Suppressor macrophage treated with lipopolysaccharide for 1 hour (primary cell): ENCODE data around the gene FCN1.

Experiments
- DNase-seq, 3 donors: peaks; one replicate each; pipeline ENCODE4 v3.0.0-alpha.2; 2020 to 2022

FCN1 gene

DNA sequence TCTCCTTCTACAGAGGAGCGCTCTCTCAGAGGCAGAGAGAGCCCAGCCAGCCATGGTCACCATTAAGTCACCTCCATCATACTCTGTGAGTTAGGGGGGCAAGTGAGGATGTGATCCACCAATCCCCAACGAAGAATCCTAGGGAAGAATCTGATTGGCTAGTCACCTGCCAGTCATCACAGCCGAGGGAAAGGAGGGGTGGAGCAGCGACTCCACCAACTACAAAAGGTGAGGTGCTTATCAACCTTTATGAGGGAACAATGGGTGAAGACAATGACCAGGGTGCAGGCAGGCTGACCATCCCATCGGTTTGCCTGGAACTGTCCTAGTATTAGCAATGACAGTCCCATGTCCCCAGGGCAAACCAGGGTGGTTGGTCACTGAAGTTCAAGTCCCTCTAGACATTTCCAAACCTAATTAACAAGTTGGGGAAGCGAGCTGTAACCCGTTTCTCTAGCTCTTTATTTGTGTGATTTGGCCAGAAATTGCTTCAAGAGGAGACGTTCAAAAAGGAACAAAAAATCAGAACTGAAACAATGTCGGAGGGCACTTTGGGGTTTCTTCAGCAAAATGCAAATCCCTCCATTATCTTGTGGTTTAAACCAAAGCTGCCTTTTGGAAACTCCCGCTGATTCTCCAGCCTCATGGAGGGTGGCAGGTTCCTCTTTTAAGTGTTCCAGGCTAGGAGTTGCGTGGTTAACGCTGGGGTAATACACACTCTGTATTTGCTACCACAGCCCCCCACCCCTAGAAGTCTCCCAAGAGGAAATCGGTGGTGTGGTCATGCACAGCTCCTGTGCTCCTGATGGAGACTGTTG, 18.8 kb upstream of the FCN1 start:
- peak; percentile 92 to 97 (median 97) for DNase-seq

DNA sequence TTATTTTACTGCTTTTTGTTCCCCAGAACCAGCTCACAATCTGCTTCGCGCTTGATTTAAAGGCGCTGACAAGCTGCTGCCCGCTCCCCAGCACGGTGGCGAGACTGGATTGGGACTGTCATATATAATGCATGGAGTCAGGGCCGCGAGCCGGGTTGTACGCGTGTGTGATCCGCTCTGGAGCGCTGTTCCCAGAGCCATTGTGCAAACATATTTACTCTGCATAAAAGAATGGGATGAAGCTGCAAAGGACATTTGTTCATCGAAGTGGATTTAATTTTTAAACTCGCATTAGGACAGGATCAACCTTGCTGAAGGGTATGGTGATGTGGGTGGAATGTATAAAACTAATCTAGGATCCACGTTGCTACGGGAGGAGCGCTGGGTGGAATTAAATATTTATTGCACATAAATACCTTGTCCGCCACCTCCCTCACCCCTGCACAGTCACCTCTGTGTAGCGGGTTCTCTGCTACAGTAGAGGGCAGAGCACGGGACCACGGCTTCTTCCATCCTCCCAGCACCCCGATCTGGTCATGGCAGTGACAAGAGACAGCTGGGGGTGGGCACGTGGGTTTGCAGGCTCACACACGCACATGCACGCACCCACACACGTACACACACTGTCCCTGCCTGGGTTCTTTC, 18.1 kb upstream of the FCN1 start:
- DNase-seq: no peak

DNA sequence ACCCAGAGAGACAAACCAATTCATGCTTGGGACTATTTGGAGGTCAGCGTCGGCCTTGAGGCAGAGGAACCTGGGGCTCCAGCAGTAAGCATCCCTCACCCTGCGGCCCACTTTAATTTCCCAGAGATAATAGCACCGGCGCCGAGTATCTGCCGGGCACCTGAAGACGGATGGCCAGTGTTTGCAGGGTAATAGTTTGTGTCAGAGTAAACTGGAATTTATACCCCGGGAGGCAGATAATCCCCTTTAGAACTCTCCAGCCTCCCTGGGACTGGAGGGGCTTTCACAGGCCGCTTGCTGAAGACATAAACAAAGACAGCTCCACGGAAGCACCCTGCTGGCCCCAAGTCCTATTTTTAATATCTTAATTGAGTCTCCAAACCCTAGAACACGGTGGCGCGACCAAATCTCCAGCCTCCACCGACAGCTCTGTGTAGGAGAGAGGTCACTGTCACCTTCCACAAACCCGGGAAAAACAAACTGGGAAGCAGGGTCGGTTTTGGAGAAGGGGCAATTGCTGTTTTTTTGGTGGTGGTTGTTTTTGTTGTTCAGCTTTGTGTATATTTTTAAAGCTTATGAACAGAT, 17.4 kb upstream of the FCN1 start:
- DNase-seq: no peak

DNA sequence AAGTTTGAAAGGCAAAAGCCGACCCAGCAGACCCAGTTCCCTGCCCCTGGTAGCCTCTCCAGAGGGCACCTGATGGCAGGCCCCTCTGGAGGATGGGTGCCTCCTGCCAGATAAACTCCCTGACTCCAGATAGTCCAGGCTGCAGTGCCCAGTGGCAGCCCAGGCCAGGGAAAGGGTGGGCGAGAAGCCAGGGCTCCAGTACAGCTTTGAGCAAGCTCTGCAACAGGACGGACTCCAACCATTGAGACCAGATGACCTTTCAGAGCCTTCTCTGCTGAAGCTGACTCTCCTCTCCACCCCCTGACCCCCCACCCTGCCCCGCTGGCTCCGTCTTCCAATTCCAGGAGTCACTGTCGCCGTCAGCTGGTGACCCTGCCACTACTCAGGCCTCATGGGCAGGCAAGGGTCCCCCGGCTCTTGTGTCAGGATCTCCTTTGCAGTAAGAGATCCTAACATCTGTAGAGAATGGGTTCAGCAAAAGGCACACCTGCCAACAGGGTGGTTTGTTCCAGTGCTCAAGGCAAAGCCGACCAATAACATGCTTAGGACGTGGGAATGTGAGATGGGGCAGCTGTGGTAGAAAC, 15.5 kb upstream of the FCN1 start:
- DNase-seq: no peak

DNA sequence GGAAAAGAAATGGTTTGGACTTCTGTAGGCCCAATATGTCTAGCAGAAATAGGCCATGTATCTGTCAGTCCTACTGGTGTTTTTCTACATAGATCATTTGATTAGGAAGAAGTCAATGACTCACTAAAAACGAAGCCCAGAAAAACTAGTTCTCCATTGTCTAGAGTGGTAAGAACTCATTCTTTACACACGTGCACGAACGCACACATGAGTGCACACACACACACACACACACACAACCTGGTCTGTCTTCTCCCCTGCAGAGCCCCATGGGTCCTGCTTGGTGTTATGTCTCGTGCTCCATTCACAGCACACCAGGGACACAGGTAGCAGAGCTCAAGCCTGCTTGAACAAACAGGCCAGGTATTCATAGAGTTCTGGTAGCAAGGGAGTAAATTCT, 14.9 kb upstream of the FCN1 start:
- DNase-seq: peak in 2 of 3 donors; percentile 63 to 66

DNA sequence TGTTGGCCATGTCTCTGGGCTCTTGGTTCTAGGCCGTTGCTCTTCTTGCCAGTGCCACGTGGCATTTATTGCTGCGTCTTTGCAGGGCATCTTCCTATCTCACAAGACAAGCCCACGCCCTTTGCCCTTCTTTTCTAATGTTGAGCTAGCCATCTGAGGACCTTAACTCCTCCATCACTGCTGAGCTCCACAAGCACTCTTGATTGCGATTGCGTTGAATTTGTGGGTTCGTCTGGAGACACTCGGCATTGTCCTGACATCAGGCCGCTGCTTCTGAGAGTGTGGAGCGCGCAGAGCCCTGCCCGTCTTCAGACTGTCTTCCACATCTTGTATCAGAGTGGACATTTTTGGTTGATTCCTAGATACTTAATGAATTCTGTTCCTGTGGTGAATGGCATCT, 14.5 kb upstream of the FCN1 start:
- DNase-seq: no peak

DNA sequence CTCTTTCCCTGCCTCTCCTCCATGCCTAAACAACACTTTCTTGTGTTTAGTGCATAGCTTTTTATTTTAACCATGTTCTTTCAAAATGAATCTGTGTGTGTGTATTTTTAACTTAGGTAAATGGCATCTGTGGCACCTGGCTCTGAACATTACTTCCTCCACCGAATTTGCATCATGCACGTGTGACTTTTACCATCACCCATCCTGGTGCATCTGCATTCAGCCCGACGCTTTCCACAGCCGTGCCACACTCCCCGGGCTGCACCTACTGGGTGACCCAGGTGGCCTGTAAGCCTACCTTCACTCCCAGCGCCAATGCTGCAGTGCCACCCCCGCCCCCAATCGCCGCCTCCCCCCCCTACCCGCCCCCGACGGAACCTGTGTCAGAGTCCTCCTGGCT, 12.7 kb upstream of the FCN1 start:
- no peak for DNase-seq

DNA sequence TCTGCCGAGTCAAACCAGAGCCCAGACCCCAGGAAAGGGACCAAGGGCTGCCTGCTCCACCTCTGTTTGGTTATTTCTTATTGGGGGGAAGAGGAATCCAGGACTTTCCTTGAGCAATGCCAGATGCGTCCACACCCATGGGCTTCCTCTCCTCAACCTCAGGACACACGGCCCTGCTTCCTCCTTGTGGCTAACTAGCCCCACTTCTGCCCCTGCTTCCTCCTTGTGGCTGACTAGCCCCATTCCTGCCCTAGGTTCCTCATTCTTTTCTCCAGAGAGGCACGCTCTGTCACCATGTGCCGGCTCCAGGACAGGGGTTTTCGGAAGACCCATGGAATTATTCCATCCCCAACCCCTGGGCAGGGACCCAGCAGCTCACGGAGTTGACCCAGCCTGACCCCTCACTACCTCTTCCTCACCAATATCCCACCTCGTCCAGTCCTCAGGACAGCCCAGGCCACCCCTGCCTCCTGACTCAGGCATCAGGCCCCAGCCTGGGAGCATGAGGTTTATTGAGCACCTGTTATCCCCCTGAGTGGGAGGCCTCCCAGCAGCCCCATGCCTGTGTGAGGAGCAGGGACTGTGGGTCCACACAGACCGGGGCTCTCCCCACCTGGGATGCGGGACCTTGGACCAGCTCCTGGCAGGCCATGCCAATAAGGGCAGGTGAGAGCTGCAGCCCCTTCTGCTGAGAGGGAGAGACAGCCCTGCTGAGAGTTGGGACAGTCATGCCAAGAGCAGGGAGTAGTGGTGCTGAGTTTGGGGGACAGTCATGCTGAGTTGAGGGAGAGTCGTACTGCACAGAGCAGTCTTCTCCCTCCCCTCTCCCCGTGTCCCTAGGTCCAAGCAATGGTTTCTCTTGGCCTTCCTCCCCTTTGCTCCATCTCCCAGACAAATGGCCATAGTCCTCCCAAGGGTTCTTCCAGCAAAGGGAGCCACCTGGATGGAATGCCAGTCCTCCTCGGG, 11.8 kb upstream of the FCN1 start:
- DNase-seq: peak; percentile 93 to 96 (median 93)

DNA sequence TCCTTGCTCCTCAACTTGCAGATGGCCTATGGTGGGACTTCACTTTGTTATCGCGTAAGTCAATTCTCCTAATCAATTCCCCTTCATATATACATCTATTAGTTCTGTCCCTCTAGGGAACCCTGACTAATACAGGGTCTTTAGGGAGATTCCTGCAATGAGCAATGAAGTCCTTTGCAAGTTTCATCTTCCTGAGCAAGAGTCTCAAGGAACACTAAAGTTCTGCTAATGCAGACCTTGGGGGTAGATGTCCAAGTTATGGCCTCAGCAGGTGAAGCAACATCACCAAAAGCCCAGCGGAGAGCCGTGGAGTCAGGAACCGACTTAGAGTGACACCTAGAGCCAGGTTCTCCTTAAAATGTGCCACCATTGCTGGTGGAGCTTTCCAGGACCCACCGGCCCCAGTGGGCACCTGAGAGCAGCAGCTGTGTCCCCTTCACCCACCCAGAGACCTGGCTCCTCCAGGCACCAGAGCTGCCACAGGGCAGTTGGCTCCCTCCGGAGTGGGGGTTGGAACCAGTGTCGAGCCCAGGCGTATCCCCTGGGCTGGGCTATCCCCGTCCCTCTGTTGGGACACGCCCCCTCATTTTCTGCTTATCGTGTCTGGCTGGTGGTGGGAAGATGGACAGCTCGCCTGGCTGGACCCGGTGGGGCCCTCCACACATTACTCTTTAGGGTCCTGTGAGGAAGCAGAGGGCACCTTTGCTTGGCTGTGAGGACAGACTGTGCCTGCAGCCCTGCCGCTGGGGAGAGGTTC, 10.9 kb upstream of the FCN1 start:
- peak; percentile 39 to 59 (median 49) for DNase-seq

DNA sequence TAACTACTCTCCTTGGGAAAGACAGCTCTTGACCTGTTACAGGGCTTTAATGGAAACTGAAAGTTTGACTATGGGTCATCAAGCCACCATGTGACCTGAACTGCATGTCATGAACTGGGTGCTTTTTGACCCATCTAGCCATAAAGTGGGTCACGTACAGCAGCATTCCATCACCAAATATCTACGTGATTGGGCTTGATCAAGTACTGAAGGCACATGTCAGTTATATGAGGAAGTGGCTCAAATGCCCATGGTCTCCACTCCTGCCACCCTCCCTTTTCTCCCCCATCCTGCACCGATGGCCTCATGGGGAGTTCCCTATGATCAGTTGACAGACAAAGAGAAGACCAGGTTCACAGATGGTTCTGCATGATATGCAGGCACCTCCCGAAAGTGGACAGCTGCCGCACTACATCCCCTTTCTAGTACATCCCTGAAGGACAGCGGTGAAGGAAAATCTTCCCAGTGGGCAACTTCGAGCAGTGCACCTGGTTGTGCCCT, 7.3 kb upstream of the FCN1 start:
- DNase-seq: peak; percentile 73 to 85 (median 74)

DNA sequence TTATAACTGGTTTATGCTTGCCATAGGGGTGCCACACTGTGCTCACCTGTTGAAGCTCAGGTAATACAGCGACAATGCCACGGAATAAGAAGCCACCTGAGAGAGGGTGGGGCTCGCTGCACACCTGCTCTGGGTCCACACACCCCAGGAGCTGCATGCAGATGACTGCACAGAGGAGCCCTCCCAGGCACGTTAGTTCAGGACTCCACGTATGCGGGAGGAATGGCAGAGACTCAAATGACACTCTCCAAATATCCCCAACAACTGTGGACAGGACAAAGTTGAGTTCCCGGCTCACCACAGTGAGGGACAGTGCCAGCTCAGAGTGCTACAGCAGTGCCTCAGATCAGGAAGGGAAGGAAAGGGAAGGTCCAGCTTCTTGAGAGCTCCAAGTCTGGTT, 5.8 kb upstream of the FCN1 start:
- DNase-seq: no peak

DNA sequence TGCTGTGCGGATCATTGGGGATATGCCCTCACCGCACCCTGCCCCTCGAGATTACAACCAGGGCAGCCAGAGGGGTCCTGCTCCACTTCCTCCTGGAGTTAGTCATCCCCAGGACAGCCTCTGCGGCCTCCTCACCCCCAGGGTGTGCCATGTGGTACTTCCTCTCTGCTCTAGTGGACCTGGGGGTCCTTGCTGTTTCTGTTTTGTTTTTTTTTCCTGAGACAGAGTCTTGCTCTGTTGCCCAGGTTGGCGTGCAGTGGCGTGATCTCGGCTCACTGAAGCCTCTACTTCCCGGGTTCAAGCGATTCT, 5.2 kb upstream of the FCN1 start:
- DNase-seq: peak; percentile 72 to 78 (median 75)

DNA sequence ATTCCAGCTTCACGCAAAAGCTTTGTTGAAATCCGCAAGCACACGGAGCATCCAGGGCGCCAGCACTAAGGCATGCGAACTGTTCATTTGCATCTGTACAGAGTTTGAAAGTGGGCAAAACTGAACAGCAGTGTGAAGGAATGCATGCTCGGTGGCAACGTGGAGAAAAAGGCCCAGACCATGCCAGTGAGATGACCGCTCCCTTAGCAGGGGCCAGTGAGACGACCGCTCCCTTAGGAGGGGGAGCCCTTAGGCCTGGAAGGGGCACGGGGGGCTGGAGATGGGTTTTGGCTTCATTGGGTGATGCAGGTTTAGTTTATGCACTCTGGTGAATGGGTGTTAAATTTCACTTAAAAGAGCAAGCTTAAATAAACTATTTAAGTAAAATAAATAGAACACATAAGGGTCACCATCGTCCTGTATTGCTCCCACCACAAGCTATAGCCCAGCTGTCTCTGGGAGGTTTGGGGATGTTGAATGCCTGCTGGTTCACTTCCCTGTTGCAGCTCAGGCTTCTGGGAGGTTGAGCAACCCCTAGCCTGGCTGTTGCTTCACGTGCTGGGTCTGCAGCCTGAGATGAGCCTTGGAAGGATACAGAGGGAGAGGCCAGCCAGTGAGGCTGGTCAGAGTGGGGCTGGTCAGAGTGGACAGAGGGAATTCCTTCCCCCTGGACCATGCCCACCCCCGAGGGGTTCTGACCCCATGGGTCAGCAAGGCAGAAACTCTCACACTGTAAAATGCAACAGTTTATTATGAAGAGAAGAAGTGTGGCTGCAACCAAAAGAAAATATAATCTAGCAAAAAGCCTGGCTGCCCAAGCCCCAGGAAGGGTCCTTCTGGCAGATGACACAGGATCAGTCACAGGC, 4.6 kb upstream of the FCN1 start:
- peak; percentile 84 to 88 (median 86) for DNase-seq

DNA sequence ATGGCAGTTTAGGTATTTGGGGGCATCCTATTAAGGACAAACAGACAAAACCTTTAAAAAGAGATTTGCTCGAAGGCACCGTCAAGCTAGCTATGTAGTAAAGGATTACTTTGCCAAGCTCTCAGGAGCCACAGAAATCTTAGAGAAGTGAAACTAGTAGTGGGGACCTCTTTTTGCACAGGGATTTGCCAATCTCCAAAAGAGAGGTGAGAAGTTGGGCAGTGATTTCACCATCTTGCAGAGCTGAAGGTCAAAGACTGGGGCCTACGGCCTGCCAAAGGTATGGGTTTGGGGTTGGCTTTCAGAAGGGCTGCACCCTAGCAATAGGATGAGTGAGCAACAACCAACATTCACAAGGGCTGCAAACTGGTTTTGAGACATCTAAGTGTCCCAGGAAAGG, 1.6 kb upstream of the FCN1 start:
- peak; percentile 48 to 66 (median 63) for DNase-seq

DNA sequence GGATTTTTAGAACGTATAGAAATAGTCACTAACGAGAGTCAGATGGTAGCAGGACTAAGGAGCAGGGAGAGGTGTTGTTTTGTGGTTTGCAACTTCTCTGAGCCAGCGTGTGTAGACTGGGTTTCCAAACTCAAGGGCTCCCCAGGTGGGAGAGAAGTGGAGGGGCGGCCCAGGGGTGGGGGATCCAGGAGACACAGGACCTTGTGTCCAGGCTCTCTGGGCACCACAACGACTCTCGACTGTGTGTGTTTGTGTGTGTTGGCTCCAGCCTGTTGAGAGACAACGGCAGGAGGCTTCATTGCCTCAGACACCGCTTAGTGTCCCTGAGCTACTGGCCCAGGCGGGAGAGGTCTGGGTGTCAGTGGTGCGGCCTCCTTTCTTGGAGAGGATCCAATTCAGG, 934 bp upstream of the FCN1 start:
- no peak for DNase-seq

DNA sequence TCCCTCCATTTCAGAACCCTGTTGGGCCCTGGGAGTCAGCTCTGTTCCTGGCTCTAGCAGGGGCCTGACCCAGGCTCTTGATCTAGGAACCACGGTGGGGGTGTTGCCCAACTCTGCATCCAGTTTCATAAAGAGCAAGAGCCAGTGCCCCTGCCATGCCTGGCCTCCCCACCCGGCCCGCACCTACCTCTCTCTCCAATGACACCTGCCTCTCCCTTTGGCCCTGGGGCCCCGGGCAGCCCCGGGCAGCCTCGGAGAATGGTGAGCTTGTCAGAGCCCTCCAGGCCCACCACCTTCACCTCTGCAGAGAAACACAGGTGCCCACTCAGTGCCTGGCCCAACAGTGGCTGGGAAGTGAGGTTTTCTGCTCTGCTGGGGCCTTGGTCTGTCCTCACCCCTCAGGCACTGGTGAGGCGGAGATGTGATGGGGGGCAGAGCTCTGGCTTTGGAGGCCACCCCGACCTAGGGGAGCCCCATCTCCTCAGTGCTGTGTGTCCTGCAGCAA, 1.5 kb downstream of the FCN1 start:
- DNase-seq: no peak

DNA sequence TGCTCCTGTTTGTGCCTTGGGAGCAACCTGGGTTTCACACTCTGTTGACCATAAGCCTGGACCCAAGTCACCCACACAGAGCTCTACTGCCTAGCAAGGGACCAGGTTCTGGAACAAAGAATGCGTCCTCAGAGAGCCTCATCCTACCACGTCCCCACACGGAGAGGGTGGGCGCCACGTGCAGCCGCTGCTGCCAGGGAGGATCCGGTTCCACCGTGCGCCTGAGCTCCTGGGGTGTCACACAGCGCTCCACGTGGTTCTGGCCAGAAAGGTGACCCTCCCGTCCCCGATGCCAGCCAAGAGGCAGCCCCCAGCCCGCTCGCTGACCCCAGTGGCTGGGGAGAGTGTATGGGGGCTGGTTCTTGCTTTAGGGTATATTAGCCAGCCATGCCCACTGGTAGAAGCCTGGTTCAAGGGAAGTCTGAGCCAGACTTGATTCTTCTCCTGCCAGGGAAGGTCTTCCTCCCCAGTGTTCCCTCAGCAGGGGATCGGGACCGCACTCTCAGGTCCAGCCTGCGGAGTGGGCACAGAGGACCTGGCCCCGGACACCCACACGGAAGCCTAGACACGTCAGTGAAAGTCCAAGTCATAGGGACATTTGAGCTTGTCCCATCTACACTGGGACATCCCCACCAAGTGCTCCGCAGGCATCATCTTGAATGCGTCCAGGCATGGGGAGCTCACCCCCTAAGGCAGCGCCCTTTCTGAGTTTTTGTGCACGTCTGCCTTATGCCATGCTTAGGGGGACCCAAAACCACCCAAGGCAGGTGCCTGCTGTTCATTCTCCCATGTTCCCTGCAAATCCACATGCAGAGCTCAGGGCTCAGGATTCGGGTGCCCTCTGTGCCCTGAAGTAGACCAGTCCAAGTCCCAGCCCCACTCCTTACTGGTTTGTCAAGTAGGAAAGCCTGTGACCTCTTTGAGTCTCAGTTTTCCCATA, 2.4 kb downstream of the FCN1 start:
- DNase-seq: no peak

DNA sequence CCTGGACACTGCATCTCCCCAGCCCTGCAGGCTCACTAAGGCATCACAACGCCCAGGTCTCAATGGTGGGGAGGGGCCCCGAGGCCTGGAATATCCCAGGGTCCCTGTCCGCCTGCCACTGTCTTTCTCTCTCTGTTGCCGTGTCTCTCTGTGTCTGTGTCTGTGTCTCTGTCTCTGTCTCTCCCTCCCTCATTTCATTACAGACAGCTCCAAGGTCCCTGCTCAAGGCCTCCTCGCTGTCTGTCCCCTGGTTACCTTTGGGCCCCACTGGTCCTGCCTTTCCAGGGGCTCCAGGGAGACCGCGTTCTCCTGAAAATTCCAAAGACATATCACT, 3.2 kb downstream of the FCN1 start:
- no peak for DNase-seq

DNA sequence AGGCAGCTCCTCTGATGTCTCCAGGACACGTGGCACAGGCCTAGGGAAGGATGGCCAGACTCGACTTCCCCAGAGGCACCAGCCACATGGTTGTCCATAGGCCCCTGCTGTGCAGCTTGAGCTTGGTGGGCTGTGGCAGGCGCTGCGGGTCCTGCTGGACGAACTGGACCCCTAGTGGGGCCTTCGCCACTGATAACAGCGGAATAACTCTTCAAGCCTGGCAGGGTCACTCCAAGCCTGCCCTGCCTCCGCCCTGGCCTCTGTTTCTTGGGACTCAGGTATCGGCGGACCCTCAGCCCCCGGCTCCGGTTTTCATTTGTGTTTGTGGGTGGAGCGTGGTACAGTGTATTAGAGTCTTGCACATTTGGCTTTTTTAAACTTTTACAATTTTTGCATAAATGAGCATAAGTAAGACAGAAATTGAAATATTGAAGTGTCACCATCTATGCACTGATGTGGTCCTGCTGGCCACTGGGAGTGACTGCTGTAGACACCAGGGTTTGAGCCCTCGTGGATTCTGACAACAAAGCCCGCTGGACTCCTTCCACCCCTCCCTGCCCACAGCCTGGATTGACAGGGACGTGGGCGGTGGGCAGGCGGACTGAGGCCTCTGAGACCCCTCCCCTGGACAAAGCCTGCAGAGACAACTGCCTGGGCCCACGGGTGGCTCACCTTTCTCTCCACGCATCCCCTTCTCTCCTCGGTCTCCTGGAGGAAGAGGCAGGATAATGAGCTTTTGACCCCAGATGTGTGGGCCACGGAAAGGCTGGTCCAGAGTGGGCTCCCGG, 3.8 kb downstream of the FCN1 start:
- DNase-seq: no peak
